GM18520 (cell line): ENCODE data around the gene PRELID3B.

Experiments used
- ATAC-seq: cut with Tn5 transposase; IDR thresholded peaks from one replicate; pipeline ENCODE4 v1.9.1; 2021; ENCODE audit not compliant: unreplicated experiment

The PRELID3B gene

GRCh38 chr20:58997141-58997770, 45.3 kb downstream of the PRELID3B start:
- no peak for ATAC-seq

- no peak for ATAC-seq
Measured at GRCh38 chr20:58996226-58996611, 46.4 kb downstream of the PRELID3B start.

- no peak for ATAC-seq
Measured at GRCh38 chr20:58995461-58996225, 46.9 kb downstream of the PRELID3B start.

- ATAC-seq = no peak
Measured at GRCh38 chr20:58994390-58995159, 48.0 kb downstream of the PRELID3B start.

- ATAC-seq = peak; percentile 32
Measured at GRCh38 chr20:58993332-58994248, 49.0 kb downstream of the PRELID3B start.

- no peak for ATAC-seq
Measured at GRCh38 chr20:58992911-58993310, 49.7 kb downstream of the PRELID3B start.

- no peak for ATAC-seq
Measured at GRCh38 chr20:58991715-58992114, 50.9 kb downstream of the PRELID3B start.

- ATAC-seq = no peak
Measured at GRCh38 chr20:58990651-58991445, 51.7 kb downstream of the PRELID3B start.

- ATAC-seq = no peak
Measured at GRCh38 chr20:58989196-58989595, 53.4 kb downstream of the PRELID3B start.

- no peak for ATAC-seq
Measured at GRCh38 chr20:58988565-58988882, 54.1 kb downstream of the PRELID3B start.

GRCh38 chr20:58987790-58988564, 54.6 kb downstream of the PRELID3B start:
- ATAC-seq = no peak

GRCh38 chr20:58986968-58987517, 55.5 kb downstream of the PRELID3B start:
- no peak for ATAC-seq

- no peak for ATAC-seq
Measured at GRCh38 chr20:58986286-58986967, 56.2 kb downstream of the PRELID3B start.

- no peak for ATAC-seq
Measured at GRCh38 chr20:58985656-58986055, 56.9 kb downstream of the PRELID3B start.

GRCh38 chr20:58984691-58985090, 57.9 kb downstream of the PRELID3B start:
- no peak for ATAC-seq
